HL-60 (cell line): Measurements from ENCODE around the gene LRRN2.

ENCODE experiments used
- DNase-seq, 2 experiments: peaks; one replicate each; pipeline ENCODE4 v3.0.0-alpha.2; 2010 to 2020; ENCODE audit warnings: low read depth in 1 of 2, low spot score in 1 of 2
- H3K27ac ChIP-seq: fragments of 250-450 bp; sonication (Bioruptor Pico); replicated peaks from 2 replicates; pipeline ENCODE4 v1.5.1; 2020; ENCODE audit warnings: mild to moderate bottlenecking, moderate library complexity
- H3K27me3 ChIP-seq: fragments of 250-450 bp; sonication (Bioruptor Pico); 2 replicates; pipeline ENCODE4 v1.5.1; 2021; ENCODE audit warnings: mild to moderate bottlenecking, moderate library complexity; ENCODE audit not compliant: insufficient read depth, poor library complexity, severe bottlenecking
- H3K4me3 ChIP-seq: replicated peaks from 2 replicates; pipeline ENCODE4 v1.5.1; 2011; ENCODE audit warnings: mild to moderate bottlenecking, control low read depth, low read length; ENCODE audit not compliant: insufficient read depth
- GABPA ChIP-seq: IDR thresholded peaks from 2 replicates; pipeline ENCODE4 v1.6.1; 2012; ENCODE audit warnings: low read depth
- POLR2AphosphoS5 ChIP-seq: IDR thresholded peaks from 2 replicates; pipeline ENCODE4 v1.6.1; 2012; ENCODE audit warnings: low read depth
- SPI1 ChIP-seq: IDR thresholded peaks from 2 replicates; pipeline ENCODE4 v1.6.1; 2012; ENCODE audit warnings: low read depth, mild to moderate bottlenecking, borderline replicate concordance
- TF ChIP-seq, protein P1 (sequence below): IDR thresholded peaks from 2 replicates; pipeline ENCODE4 v1.6.1; 2012; ENCODE audit warnings: low read depth; ENCODE audit not compliant: insufficient replicate concordance
- TF ChIP-seq, protein P2 (sequence below): IDR thresholded peaks from one replicate; pipeline ENCODE4 v1.5.1; 2011; ENCODE audit warnings: low read length, control low read depth, inconsistent platforms; ENCODE audit not compliant: insufficient read depth

Gene LRRN2

DNA sequence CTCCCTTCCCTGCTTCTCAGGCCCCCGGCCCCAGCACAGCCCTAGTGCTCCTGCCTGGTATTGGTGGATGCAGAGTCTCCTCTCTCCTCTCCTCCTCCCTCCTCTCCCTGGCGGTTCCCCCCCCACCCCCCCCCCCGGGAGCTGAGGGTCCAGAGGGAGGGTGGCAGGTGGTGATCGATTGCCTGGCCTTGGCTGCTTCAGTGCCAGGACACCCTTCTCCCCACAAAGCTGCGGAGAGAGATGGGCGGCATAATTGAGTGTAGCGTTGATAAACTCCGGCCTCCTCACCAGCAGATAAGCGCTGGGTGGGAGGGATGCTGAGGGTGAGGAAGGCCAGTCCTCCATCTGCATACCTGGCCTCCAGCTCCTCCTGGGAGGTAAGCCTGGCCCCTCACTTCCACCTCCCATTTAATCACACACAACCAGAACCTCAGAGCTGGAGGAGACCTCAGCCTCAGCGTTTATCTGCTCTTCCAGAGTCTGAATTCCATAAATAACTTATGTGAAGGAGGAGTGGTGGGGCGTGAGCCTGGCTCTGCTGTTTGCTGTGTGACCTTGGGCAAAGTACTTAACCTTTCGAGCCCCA lies 60.8 kb downstream of the LRRN2 start:
- no peak for DNase-seq
- TF ChIP-seq SPI1 (no peak), GABPA (no peak), POLR2AphosphoS5 (no peak)
- TF ChIP-seq, protein P1, sequence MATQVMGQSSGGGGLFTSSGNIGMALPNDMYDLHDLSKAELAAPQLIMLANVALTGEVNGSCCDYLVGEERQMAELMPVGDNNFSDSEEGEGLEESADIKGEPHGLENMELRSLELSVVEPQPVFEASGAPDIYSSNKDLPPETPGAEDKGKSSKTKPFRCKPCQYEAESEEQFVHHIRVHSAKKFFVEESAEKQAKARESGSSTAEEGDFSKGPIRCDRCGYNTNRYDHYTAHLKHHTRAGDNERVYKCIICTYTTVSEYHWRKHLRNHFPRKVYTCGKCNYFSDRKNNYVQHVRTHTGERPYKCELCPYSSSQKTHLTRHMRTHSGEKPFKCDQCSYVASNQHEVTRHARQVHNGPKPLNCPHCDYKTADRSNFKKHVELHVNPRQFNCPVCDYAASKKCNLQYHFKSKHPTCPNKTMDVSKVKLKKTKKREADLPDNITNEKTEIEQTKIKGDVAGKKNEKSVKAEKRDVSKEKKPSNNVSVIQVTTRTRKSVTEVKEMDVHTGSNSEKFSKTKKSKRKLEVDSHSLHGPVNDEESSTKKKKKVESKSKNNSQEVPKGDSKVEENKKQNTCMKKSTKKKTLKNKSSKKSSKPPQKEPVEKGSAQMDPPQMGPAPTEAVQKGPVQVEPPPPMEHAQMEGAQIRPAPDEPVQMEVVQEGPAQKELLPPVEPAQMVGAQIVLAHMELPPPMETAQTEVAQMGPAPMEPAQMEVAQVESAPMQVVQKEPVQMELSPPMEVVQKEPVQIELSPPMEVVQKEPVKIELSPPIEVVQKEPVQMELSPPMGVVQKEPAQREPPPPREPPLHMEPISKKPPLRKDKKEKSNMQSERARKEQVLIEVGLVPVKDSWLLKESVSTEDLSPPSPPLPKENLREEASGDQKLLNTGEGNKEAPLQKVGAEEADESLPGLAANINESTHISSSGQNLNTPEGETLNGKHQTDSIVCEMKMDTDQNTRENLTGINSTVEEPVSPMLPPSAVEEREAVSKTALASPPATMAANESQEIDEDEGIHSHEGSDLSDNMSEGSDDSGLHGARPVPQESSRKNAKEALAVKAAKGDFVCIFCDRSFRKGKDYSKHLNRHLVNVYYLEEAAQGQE, result no peak
- TF ChIP-seq, protein P2, sequence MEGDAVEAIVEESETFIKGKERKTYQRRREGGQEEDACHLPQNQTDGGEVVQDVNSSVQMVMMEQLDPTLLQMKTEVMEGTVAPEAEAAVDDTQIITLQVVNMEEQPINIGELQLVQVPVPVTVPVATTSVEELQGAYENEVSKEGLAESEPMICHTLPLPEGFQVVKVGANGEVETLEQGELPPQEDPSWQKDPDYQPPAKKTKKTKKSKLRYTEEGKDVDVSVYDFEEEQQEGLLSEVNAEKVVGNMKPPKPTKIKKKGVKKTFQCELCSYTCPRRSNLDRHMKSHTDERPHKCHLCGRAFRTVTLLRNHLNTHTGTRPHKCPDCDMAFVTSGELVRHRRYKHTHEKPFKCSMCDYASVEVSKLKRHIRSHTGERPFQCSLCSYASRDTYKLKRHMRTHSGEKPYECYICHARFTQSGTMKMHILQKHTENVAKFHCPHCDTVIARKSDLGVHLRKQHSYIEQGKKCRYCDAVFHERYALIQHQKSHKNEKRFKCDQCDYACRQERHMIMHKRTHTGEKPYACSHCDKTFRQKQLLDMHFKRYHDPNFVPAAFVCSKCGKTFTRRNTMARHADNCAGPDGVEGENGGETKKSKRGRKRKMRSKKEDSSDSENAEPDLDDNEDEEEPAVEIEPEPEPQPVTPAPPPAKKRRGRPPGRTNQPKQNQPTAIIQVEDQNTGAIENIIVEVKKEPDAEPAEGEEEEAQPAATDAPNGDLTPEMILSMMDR, result no peak
- H3K4me3 ChIP-seq, result no peak overlapping the region
- H3K27ac ChIP-seq, result no peak overlapping the region
- H3K27me3 ChIP-seq, result peaks cover 4% of the 10 kb centered on the region

DNA sequence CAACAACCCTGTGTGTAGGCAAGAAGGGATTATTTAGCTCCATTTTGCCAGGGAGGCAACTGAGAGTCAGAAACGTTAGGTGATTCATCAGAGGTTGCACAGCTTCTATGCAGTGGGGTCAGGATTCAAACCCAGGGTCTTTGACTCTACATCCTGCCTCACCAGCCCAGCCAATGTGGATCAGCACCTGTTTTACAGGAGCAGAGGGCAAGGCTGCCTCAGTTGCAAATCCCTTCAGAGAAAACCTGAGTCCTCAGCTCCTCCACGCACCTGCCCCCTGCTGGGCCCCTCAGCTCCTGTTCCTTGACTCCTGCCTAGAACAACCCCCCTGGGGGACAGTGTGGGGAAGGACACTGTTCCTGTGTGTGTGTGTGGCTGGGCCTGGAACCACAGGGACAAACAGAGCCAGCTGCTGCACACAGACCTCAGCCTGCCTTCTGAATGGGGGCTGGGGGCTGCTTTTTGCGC lies 61.6 kb downstream of the LRRN2 start:
- H3K4me3 ChIP-seq, result no peak overlapping the region
- no peak overlapping the region for H3K27ac ChIP-seq
- TF ChIP-seq, protein P2, result no peak
- TF ChIP-seq, protein P1, result no peak
- TF ChIP-seq POLR2AphosphoS5 (no peak), GABPA (no peak), SPI1 (no peak)
- H3K27me3 ChIP-seq, result peaks cover 4% of the 10 kb centered on the region
- no peak for DNase-seq

DNA sequence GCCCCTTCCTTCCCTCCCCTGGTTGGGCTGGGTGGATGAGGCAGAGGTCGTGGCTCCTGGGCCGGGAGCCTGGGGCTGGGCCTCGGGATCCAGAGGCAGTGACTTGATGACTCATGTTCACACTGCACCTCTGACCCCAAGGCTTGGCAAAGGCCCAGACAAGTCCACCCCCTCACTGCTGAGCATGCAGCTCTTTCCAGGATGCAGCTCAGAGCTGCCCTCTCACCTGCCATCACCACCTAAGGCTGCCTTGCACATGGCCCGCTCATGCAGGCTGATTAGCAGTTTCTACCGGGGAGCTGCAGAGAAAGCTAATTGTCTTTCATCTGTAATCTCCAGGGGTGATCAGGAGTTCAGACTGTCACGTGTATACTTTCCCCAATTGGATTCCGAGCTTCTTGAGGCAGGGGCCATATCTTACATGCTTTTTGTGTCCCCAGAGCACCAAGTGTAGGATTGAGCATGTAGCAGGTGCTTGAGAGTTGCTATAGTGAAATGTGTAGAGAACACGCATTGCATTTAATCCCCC lies 62.1 kb downstream of the LRRN2 start:
- Histone ChIP-seq H3K27me3 (peaks cover 4% of the 10 kb centered on the region), H3K4me3 (no peak overlapping the region), H3K27ac (no peak overlapping the region)
- DNase-seq, result no peak
- no peak for TF ChIP-seq SPI1
- TF ChIP-seq POLR2AphosphoS5, result no peak
- TF ChIP-seq, protein P2, result no peak
- TF ChIP-seq, protein P1, result no peak
- no peak for TF ChIP-seq GABPA
